Tibial artery (tissue), 4 donors: ENCODE results near the gene PPRC1.
"Not testable (repeated sequence)": the region's sequence is repeated elsewhere in the genome, so short reads cannot be mapped to it uniquely, and the experiment has no call there.

Source experiments
- DNase-seq, 2 donors: peaks; one replicate each; pipeline ENCODE4 v3.0.0-alpha.2; 2019
- H3K27ac ChIP-seq, 2 donors: fragments of 200-600 bp; sonication (generic) in 1 of 2; 1 replicate in 1 of 2; 2 replicates in 1 of 2; pipeline ENCODE4 v1.5.1; 2018 to 2019; ENCODE audit warnings: mild to moderate bottlenecking in 1 of 2
- H3K27me3 ChIP-seq, 2 donors: fragments of 200-600 bp; sonication (generic) in 1 of 2; one replicate each; pipeline versions ENCODE4 v1.5.1 to v1.6.0; 2016 to 2019
- H3K36me3 ChIP-seq, 3 donors: fragments of 200-600 bp; sonication (generic) in 2 of 3; one replicate each; pipeline ENCODE4 v1.5.1; 2016 to 2019; ENCODE audit warnings: mild to moderate bottlenecking in 2 of 3
- H3K4me1 ChIP-seq, 4 donors: fragments of 200-600 bp; sonication (generic) in 2 of 4; 1 replicate in 3 of 4; 2 replicates in 1 of 4; pipeline ENCODE4 v1.5.1; 2016 to 2019
- H3K4me3 ChIP-seq, 2 donors: fragments of 200-600 bp; sonication (generic) in 1 of 2; 1 replicate in 1 of 2; 2 replicates in 1 of 2; pipeline ENCODE4 v1.5.1; 2018 to 2019; ENCODE audit warnings: mild to moderate bottlenecking in 2 of 2
- H3K9me3 ChIP-seq, 3 donors: fragments of 200-600 bp; sonication (generic) in 1 of 3; one replicate each; pipeline ENCODE4 v1.5.1; 2016 to 2019
- intact Hi-C: fragments of 100-400 bp; cut with DNase I; formaldehyde crosslinking; loops from one replicate; pipeline ENCODE4 v1.15.0; 2023; ENCODE audit warnings: low total_unique reads
- TF ChIP-seq, protein P1 (sequence below), 2 experiments: fragments of 200-600 bp in 1 of 2; fragments of 450-650 bp in 1 of 2; IDR thresholded peaks; one replicate each; pipeline ENCODE4 v1.5.1; 2017 to 2019; ENCODE audit warnings: antibody characterized with exemption in 2 of 2, mild to moderate bottlenecking in 1 of 2, moderate library complexity in 1 of 2

The PPRC1 gene

DNA sequence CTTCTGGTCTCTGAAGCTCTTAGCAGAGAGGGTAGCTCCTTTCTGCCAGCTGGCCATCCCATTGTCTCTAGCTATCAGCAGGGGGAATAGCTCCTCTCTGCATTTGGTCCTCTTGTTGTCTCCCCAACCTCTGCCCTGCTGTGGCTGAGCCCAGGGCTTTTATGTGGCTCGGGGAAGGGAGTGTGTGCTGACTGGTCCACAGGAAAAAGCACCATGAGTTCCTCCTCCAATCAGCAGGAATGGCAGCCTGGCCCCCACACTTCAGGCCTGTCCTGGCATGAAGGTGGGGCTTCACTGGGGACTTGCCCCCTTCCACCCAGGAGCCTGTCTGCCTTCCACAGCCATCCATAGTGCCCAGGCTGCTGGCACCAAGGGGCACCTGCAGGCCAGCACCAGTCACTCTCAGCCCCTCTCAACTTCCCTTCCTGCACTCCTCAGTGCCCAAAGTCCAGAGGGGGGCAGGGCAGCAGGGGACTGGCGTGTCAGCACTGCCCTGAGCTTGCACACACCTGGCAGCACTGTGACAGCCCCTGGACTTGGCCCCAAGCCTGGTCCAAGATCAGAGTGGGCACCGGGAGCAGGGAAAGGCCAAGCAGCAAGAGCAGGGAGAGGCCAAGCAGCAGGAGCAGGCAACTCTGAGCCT is 55.6 kb downstream of the PPRC1 start:
- Histone ChIP-seq H3K9me3 (no peaks in the 10 kb centered on the region), H3K36me3 (no peaks in the 10 kb centered on the region), H3K4me1 (no peaks in the 10 kb centered on the region), H3K4me3 (no peak overlapping the region), H3K27me3 (no peaks in the 10 kb centered on the region), H3K27ac (no peak overlapping the region)
- intact Hi-C loops, result no loop called here
- DNase-seq, result no peak
- TF ChIP-seq, protein P1, sequence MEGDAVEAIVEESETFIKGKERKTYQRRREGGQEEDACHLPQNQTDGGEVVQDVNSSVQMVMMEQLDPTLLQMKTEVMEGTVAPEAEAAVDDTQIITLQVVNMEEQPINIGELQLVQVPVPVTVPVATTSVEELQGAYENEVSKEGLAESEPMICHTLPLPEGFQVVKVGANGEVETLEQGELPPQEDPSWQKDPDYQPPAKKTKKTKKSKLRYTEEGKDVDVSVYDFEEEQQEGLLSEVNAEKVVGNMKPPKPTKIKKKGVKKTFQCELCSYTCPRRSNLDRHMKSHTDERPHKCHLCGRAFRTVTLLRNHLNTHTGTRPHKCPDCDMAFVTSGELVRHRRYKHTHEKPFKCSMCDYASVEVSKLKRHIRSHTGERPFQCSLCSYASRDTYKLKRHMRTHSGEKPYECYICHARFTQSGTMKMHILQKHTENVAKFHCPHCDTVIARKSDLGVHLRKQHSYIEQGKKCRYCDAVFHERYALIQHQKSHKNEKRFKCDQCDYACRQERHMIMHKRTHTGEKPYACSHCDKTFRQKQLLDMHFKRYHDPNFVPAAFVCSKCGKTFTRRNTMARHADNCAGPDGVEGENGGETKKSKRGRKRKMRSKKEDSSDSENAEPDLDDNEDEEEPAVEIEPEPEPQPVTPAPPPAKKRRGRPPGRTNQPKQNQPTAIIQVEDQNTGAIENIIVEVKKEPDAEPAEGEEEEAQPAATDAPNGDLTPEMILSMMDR (IDR thresholded peaks at IDR 0.05), result no peak

DNA sequence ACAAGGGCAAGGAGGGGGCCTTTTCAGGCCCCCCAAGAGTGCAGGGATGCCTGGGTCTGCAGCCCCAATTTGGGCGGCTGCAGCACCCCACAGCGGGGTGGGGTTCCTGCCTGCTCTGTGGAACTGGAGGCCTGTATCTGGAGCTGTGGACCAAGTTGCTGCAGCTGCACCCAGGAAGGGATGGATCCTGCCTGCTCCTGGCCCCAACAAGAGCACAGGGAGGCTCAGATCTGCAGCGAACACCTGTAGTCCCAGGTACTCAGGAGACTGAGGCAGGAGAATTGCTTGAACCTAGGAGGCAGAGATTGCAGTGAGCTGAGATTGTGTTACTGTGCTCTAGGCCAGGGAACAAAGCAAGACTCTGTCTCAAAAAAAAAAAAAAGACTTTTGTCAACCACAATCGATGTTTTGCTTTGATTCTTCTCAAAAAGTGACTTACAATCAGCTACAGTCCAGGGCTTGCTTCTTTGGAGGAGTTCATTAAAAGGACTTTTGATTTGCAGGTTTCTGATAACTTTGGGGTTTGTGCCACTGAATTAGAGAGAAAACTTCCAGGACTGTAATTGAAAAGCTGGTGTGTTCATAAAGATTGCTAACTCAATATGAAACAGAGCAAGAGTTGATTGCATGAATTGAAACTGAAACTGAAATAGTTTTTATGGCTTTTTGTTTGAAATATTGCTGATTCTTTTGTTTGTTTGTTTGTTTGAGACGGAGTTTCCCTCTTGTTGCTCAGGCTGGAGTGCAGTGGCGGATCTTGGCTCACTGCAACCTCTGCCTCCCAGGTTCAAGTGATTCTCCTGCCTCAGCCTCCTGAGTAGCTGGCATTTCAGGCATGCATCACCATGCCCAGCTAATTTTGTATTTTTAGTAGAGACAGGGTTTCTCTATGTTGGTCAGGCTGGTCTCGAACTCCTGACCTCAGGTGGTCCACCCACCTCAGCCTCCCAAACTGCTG is 56.4 kb downstream of the PPRC1 start:
- H3K36me3 ChIP-seq, H3K4me3 ChIP-seq, intact Hi-C loops, H3K27ac ChIP-seq, H3K4me1 ChIP-seq, H3K9me3 ChIP-seq, H3K27me3 ChIP-seq, DNase-seq: not testable (repeated sequence)

DNA sequence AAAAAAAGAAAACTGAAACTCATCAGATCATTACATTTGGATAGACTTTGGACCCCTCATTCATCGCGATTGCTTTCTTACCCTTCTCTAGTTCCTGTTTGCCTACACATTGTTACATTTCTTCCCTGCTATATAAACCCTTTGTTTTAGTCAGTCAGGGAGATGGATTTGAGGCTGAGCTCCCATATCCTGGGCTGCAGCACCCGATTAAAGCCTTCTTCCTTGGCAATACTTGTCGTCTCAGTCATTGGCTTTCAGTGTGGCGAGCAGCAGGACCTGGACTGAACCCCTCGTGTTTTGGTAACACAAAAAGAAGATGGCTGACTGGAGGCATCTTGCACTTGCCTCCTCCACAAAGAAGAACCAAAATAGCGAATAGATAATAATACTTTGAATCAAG is 59.1 kb downstream of the PPRC1 start:
- no peaks in the 10 kb centered on the region for H3K27me3 ChIP-seq
- no peak for DNase-seq
- intact Hi-C loops, result no loop called here
- H3K9me3 ChIP-seq, result no peaks in the 10 kb centered on the region
- TF ChIP-seq, protein P1 (IDR thresholded peaks at IDR 0.05), result no peak
- H3K36me3 ChIP-seq, result no peaks in the 10 kb centered on the region
- no peaks in the 10 kb centered on the region for H3K4me1 ChIP-seq
- H3K4me3 ChIP-seq, result no peak overlapping the region
- no peak overlapping the region for H3K27ac ChIP-seq

DNA sequence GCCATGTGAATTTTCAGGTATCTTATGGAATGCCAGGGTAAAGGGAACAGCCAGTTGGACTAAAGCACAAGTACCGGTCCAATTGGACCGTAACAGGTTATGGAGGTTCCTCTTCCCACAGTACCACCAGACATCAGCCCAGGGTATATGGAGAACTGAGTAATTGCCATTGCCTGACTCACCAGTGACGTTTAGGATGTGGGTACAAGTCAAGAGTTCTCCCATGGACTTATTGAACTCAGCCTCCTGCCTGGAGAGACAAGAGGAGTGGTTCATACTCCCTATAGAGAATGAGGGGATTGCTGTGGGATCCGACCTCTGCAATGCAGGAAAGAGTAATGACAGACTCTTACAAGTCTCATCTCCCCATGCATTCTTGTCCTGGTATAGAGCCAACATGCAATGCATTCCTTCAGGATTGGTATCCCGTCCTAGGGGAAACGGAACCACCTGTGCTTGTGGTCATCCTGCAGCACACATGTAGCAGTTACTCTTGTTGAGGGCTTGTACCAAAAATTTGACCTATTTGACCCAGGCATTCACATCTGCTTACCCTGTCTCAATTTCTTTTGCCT is 62.5 kb downstream of the PPRC1 start:
- H3K9me3 ChIP-seq, result no peaks in the 10 kb centered on the region
- H3K4me1 ChIP-seq, result no peaks in the 10 kb centered on the region
- TF ChIP-seq, protein P1 (IDR thresholded peaks at IDR 0.05), result no peak
- no peak overlapping the region for H3K27ac ChIP-seq
- DNase-seq, result no peak
- H3K27me3 ChIP-seq, result peaks cover 0 to 2% of the 10 kb centered on the region in 2 donors
- no peak overlapping the region for H3K4me3 ChIP-seq
- intact Hi-C loops, result no loop called here
- no peaks in the 10 kb centered on the region for H3K36me3 ChIP-seq

DNA sequence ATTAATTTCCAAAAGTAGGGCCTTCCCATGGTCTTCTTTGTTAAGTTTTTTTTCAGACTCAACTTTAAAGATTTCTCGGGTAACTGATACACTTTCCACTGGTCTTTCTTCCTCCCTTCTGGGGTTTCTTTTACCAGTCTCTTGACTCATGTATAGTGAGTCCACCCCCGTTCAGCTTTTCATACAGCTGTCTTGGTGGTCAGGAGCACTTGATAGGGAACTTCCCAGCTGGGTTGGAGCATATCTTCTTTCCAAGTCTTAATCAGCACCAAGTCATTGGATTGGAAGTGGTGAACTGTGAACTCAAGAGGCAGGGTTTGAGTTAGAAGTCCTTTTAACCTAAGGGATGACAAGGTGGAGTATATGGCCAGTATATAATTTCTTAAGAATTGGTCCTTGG is 64.1 kb downstream of the PPRC1 start:
- intact Hi-C loops, result no loop called here
- TF ChIP-seq, protein P1 (IDR thresholded peaks at IDR 0.05), result no peak
- Histone ChIP-seq H3K27me3 (peaks cover 0 to 8% of the 10 kb centered on the region in 2 donors), H3K4me3 (no peak overlapping the region), H3K36me3 (no peaks in the 10 kb centered on the region), H3K27ac (no peak overlapping the region), H3K9me3 (no peaks in the 10 kb centered on the region), H3K4me1 (no peaks in the 10 kb centered on the region)
- no peak for DNase-seq

DNA sequence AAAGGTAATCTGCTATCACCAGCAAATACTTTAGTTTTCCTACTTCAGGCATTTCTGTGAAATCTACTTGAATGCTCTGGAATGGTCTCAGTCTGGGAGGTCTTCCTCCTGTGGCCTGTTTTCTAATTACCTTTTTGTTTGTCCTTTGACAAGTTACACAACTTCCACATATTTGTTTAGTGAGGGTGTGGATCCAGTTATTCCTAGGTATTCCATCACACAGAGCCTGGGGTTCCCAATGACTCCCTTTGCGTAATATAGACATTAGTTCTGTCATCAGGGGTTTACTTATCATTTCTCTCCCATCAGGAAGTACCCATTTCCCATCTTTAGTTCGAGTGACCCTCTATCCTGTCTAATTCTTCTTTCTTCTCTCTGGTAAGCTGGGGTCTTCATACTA is 65.2 kb downstream of the PPRC1 start:
- no peaks in the 10 kb centered on the region for H3K9me3 ChIP-seq
- H3K4me1 ChIP-seq, result no peaks in the 10 kb centered on the region
- TF ChIP-seq, protein P1 (IDR thresholded peaks at IDR 0.05), result no peak
- no peak overlapping the region for H3K27ac ChIP-seq
- H3K4me3 ChIP-seq, result no peak overlapping the region
- DNase-seq, result no peak
- H3K36me3 ChIP-seq, result no peaks in the 10 kb centered on the region
- intact Hi-C loops, result no loop called here
- H3K27me3 ChIP-seq, result peaks cover 0 to 10% of the 10 kb centered on the region in 2 donors
